GM12878 (cell line): ENCODE measurements around the gene GKN2. TPM values are rescaled to one million over a fixed set of nuclear protein-coding genes. Genes with fewer than 3 reads are reported as not detected.
A peak's percentile ranks its signal among the peaks of the same experiment; 100 is the strongest.

Experiments used
- BCL11A ChIP-seq: IDR thresholded peaks from 2 replicates; pipeline ENCODE4 v1.6.1; 2011; ENCODE audit warnings: low read depth, low read length
- CHD1 ChIP-seq: IDR thresholded peaks from 2 replicates; pipeline ENCODE4 v1.6.1; 2012; ENCODE audit warnings: low read depth, low read length, improper control_type of control experiment
- CHD4 ChIP-seq: fragments of 200-600 bp; sonication (generic); IDR thresholded peaks from 2 replicates; pipeline ENCODE4 v1.6.1; 2016; ENCODE audit warnings: mild to moderate bottlenecking
- CREM ChIP-seq: IDR thresholded peaks from 2 replicates; pipeline ENCODE4 v1.6.1; 2014; ENCODE audit warnings: antibody characterized with exemption, low read depth
- EGR1 ChIP-seq, 2 experiments: IDR thresholded peaks; 1 replicate in 1 of 2; 2 replicates in 1 of 2; pipeline ENCODE4 v1.6.1; 2011 to 2012; ENCODE audit warnings: low read depth in 2 of 2, low read length in 2 of 2, borderline replicate concordance in 1 of 2, mild to moderate bottlenecking in 1 of 2, moderate library complexity in 1 of 2
- ESRRA ChIP-seq: IDR thresholded peaks from 2 replicates; pipeline ENCODE4 v1.6.1; 2012; ENCODE audit warnings: mild to moderate bottlenecking, low read length, improper control_type of control experiment
- HDGF ChIP-seq: fragments of 450-650 bp; IDR thresholded peaks from 2 replicates; pipeline ENCODE4 v1.6.1; 2016; ENCODE audit warnings: antibody characterized with exemption
- KDM1A ChIP-seq: fragments of 200-600 bp; sonication (generic); IDR thresholded peaks from 2 replicates; pipeline ENCODE4 v1.6.1; 2016; ENCODE audit warnings: borderline replicate concordance
- KLF5 ChIP-seq: fragments of 450-650 bp; IDR thresholded peaks from 2 replicates; pipeline ENCODE4 v1.6.1; 2014; ENCODE audit warnings: mild to moderate bottlenecking; ENCODE audit not compliant: partially characterized antibody
- MTA3 ChIP-seq: IDR thresholded peaks from 2 replicates; pipeline ENCODE4 v1.6.1; 2012; ENCODE audit warnings: low read length, inconsistent platforms, borderline replicate concordance
- NFYA ChIP-seq: IDR thresholded peaks from 2 replicates; pipeline ENCODE4 v1.6.1; 2011; ENCODE audit warnings: low read depth, mild to moderate bottlenecking, low read length, improper control_type of control experiment, borderline replicate concordance
- PAX8 ChIP-seq: fragments of 450-650 bp; IDR thresholded peaks from 2 replicates; pipeline ENCODE4 v1.6.1; 2017; ENCODE audit warnings: mild to moderate bottlenecking, moderate library complexity
- PML ChIP-seq: IDR thresholded peaks from 2 replicates; pipeline ENCODE4 v1.6.1; 2012; ENCODE audit warnings: low read length, inconsistent platforms
- POLR2AphosphoS2 ChIP-seq: IDR thresholded peaks from 2 replicates; pipeline ENCODE4 v1.6.1; 2011; ENCODE audit warnings: low read depth, mild to moderate bottlenecking, low read length, improper control_type of control experiment, moderate library complexity
- POU2F2 ChIP-seq: IDR thresholded peaks from 3 replicates; pipeline ENCODE4 v1.6.1; 2011; ENCODE audit warnings: low read depth, mild to moderate bottlenecking, low read length, borderline replicate concordance
- RELA ChIP-seq: fragments of 450-650 bp; IDR thresholded peaks from 2 replicates; pipeline ENCODE4 v1.8.0; 2014; ENCODE audit warnings: borderline replicate concordance; ENCODE audit not compliant: partially characterized antibody
- SIX5 ChIP-seq: IDR thresholded peaks from 2 replicates; pipeline ENCODE4 v1.6.1; 2011; ENCODE audit warnings: mild to moderate bottlenecking, low read depth, low read length, moderate library complexity; ENCODE audit not compliant: severe bottlenecking
- SREBF1 ChIP-seq: IDR thresholded peaks from 2 replicates; pipeline ENCODE4 v1.6.1; 2012; ENCODE audit warnings: mild to moderate bottlenecking, low read length
- STAT3 ChIP-seq: IDR thresholded peaks from 2 replicates; pipeline ENCODE4 v1.6.1; 2011; ENCODE audit warnings: low read depth, low read length, improper control_type of control experiment
- SUZ12 ChIP-seq: fragments of 200-600 bp; sonication (generic); IDR thresholded peaks from one replicate; pipeline ENCODE4 v1.6.1; 2018; ENCODE audit warnings: antibody characterized with exemption, mild to moderate bottlenecking; ENCODE audit not compliant: unreplicated experiment
- WRNIP1 ChIP-seq: IDR thresholded peaks from 2 replicates; pipeline ENCODE4 v1.6.1; 2011; ENCODE audit warnings: low read depth, low read length, improper control_type of control experiment, borderline replicate concordance
- YBX1 ChIP-seq: fragments of 450-650 bp; IDR thresholded peaks from 2 replicates; pipeline ENCODE4 v1.6.1; 2016; ENCODE audit warnings: antibody characterized with exemption
- ZNF622 ChIP-seq: fragments of 450-650 bp; IDR thresholded peaks from 2 replicates; pipeline ENCODE4 v1.6.1; 2017; ENCODE audit warnings: mild to moderate bottlenecking, inconsistent platforms
- polyA plus RNA-seq, 11 experiments: library from polyadenylated mRNA; depleted of rRNA in 4 of 11; unstranded in 6 of 11; stranded (reverse) in 5 of 11; fragments of >200 nt; fragmentation: Nextera tagmentation in 4 of 11; fragmentation: Illumina TruSeq in 1 of 11; extraction: Ambion mirVana in 4 of 11; extraction: Trizol in 1 of 11; gene quantifications; 1 replicate in 1 of 11; 2 replicates in 10 of 11; pipeline versions ENCODE4 v1.2.1 to v1.2.3, GENCODE V29; 2011 to 2016; ENCODE audit warnings: inconsistent platforms in 2 of 11, missing spikeins in 2 of 11, low read depth in 1 of 11
- total RNA-seq, 4 experiments: library from RNA; depleted of rRNA in 3 of 4; stranded (reverse); fragments of >200 nt in 3 of 4; fragmentation: Illumina TruSeq in 1 of 4; extraction: Trizol in 1 of 4; gene quantifications; 2 replicates each; pipeline versions ENCODE4 v1.2.1 to v1.2.3, GENCODE V29; 2013 to 2021
- TF ChIP-seq, protein P1 (sequence below): IDR thresholded peaks from 2 replicates; pipeline ENCODE4 v1.6.1; 2011; ENCODE audit warnings: borderline replicate concordance, low read depth, mild to moderate bottlenecking, moderate library complexity, low read length; ENCODE audit not compliant: insufficient read depth, poor library complexity, severe bottlenecking
- TF ChIP-seq, protein P2 (sequence below): fragments of 450-650 bp; IDR thresholded peaks from 2 replicates; pipeline ENCODE4 v1.6.1; 2016; ENCODE audit warnings: mild to moderate bottlenecking
- TF ChIP-seq, protein P3 (sequence below): fragments of 450-650 bp; conservative IDR thresholded peaks from 2 replicates; pipeline ENCODE4 v1.6.1; 2017; ENCODE audit warnings: mild to moderate bottlenecking, moderate library complexity
- TF ChIP-seq, protein P4 (sequence below): IDR thresholded peaks from 2 replicates; pipeline ENCODE4 v1.6.1; 2012; ENCODE audit warnings: low read depth, low read length, improper control_type of control experiment
- TF ChIP-seq, protein P5 (sequence below): fragments of 450-650 bp; IDR thresholded peaks from 2 replicates; pipeline ENCODE4 v1.6.1; 2014; ENCODE audit warnings: mild to moderate bottlenecking

GKN2 gene
- total and polyA plus RNA-seq, 10 of the 15 experiments (the other 5 are each of a cell fraction or from before 2014, with no cell fraction given): not detected

DNA sequence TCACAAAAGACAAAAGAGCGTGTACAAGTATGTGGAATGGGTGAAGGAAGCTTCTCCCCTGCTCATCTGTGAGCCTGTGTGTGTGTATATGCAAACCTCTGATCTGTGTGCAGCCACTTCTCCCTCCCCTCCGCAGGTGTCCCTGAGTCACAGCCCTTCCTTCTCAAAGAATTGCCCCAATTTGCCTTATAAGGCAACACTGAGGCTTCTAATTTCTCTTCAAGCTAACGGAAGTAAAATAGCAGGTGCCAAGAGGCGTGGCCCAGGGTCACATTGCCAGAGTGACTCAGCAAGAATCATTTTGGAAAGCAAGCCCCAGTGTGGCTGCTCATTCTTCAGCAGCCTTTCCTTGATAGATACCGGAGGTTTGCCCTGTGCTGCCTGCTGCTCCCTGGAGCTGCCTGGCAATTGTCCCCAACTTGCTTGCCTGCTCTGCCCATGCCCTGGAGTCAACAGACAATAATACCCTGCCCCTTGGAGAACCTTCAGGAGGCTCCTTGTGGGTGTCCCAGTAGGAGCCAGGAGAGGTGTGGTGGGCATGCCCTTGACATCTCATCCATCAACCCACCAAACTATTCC, 44.2 kb downstream of the GKN2 start (continued):
- TF ChIP-seq POLR2AphosphoS2 (no peak), SUZ12 (no peak), ZNF622 (no peak), NFYA (no peak), KLF5 (no peak), PML (no peak; the same call in 1 of the 2 replicates), ESRRA (no peak), CHD4 (no peak), WRNIP1 (no peak), POU2F2 (peak; percentile 85; the same call in 2 of the 3 replicates), HDGF (no peak), EGR1 (IDR thresholded peaks at IDR 0.05; ENCODE audit: borderline replicate concordance in 1 of 2, low read depth in 2 of 2, low read length in 2 of 2) (no peak), SIX5 (no peak), PAX8 (no peak), STAT3 (no peak), CHD1 (no peak), CREM (no peak), BCL11A (no peak), MTA3 (no peak), SREBF1 (no peak), RELA (no peak), YBX1 (no peak), KDM1A (no peak)
- TF ChIP-seq, protein P1, sequence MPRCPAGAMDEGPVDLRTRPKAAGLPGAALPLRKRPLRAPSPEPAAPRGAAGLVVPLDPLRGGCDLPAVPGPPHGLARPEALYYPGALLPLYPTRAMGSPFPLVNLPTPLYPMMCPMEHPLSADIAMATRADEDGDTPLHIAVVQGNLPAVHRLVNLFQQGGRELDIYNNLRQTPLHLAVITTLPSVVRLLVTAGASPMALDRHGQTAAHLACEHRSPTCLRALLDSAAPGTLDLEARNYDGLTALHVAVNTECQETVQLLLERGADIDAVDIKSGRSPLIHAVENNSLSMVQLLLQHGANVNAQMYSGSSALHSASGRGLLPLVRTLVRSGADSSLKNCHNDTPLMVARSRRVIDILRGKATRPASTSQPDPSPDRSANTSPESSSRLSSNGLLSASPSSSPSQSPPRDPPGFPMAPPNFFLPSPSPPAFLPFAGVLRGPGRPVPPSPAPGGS: no peak
- TF ChIP-seq, protein P2, sequence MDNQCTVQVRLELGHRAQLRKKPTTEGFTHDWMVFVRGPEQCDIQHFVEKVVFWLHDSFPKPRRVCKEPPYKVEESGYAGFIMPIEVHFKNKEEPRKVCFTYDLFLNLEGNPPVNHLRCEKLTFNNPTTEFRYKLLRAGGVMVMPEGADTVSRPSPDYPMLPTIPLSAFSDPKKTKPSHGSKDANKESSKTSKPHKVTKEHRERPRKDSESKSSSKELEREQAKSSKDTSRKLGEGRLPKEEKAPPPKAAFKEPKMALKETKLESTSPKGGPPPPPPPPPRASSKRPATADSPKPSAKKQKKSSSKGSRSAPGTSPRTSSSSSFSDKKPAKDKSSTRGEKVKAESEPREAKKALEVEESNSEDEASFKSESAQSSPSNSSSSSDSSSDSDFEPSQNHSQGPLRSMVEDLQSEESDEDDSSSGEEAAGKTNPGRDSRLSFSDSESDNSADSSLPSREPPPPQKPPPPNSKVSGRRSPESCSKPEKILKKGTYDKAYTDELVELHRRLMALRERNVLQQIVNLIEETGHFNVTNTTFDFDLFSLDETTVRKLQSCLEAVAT: no peak
- TF ChIP-seq, protein P3, sequence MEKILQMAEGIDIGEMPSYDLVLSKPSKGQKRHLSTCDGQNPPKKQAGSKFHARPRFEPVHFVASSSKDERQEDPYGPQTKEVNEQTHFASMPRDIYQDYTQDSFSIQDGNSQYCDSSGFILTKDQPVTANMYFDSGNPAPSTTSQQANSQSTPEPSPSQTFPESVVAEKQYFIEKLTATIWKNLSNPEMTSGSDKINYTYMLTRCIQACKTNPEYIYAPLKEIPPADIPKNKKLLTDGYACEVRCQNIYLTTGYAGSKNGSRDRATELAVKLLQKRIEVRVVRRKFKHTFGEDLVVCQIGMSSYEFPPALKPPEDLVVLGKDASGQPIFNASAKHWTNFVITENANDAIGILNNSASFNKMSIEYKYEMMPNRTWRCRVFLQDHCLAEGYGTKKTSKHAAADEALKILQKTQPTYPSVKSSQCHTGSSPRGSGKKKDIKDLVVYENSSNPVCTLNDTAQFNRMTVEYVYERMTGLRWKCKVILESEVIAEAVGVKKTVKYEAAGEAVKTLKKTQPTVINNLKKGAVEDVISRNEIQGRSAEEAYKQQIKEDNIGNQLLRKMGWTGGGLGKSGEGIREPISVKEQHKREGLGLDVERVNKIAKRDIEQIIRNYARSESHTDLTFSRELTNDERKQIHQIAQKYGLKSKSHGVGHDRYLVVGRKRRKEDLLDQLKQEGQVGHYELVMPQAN: no peak
- TF ChIP-seq, protein P4, sequence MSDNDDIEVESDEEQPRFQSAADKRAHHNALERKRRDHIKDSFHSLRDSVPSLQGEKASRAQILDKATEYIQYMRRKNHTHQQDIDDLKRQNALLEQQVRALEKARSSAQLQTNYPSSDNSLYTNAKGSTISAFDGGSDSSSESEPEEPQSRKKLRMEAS: no peak
- TF ChIP-seq, protein P5, sequence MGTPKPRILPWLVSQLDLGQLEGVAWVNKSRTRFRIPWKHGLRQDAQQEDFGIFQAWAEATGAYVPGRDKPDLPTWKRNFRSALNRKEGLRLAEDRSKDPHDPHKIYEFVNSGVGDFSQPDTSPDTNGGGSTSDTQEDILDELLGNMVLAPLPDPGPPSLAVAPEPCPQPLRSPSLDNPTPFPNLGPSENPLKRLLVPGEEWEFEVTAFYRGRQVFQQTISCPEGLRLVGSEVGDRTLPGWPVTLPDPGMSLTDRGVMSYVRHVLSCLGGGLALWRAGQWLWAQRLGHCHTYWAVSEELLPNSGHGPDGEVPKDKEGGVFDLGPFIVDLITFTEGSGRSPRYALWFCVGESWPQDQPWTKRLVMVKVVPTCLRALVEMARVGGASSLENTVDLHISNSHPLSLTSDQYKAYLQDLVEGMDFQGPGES: no peak
